Thyroid gland (tissue), 4 donors: ENCODE results near the gene SND1. TPM values are rescaled to one million over a fixed set of nuclear protein-coding genes. Genes with fewer than 3 reads are reported as not detected.

Source experiments
- DNase-seq, 2 donors: peaks; one replicate each; pipeline ENCODE4 v3.0.0-alpha.2; 2019
- H3K27ac ChIP-seq, 3 donors: fragments of 200-600 bp; sonication (generic); 1 replicate in 2 of 3; 2 replicates in 1 of 3; pipeline ENCODE4 v1.5.1; 2016 to 2019; ENCODE audit warnings: mild to moderate bottlenecking in 1 of 3, moderate library complexity in 1 of 3
- H3K27me3 ChIP-seq: fragments of 200-600 bp; sonication (generic); one replicate; pipeline ENCODE4 v1.5.1; 2019
- H3K36me3 ChIP-seq, 2 donors: fragments of 200-600 bp; sonication (generic); one replicate each; pipeline ENCODE4 v1.5.1; 2016 to 2019
- H3K4me1 ChIP-seq, 2 donors: fragments of 200-600 bp; sonication (generic); one replicate each; pipeline ENCODE4 v1.5.1; 2017 to 2019
- H3K4me3 ChIP-seq, 3 donors: fragments of 200-600 bp; sonication (generic); replicated peaks in 1 of 3; 1 replicate in 2 of 3; 2 replicates in 1 of 3; pipeline ENCODE4 v1.5.1; 2016; ENCODE audit warnings: mild to moderate bottlenecking in 1 of 3
- H3K9me3 ChIP-seq: fragments of 200-600 bp; sonication (generic); one replicate; pipeline ENCODE4 v1.5.1; 2017
- POLR2A ChIP-seq, 2 donors: fragments of 450-650 bp; IDR thresholded peaks; one replicate each; pipeline ENCODE4 v1.6.1; 2017; ENCODE audit warnings: antibody characterized with exemption in 2 of 2, mild to moderate bottlenecking in 2 of 2, moderate library complexity in 1 of 2
- WGBS, 2 donors: methylation state at CpG; one replicate each; pipeline ENCODE4 v1.1.5; 2017; 5-methylcytosine and 5-hydroxymethylcytosine counted together
- intact Hi-C: fragments of 100-400 bp; cut with DNase I; formaldehyde crosslinking; loops from one replicate; pipeline ENCODE4 v1.15.1; 2023
- total RNA-seq, 4 donors: library from RNA; depleted of rRNA; stranded (reverse); fragments of >200 nt; gene quantifications; one replicate each; pipeline ENCODE4 v1.2.3, GENCODE V29; 2016
- TF ChIP-seq, protein P1 (sequence below), 6 experiments: fragments of 200-600 bp in 3 of 6; fragments of 450-650 bp in 3 of 6; sonication (generic) in 3 of 6; IDR thresholded peaks; one replicate each; pipeline ENCODE4 v1.5.1; 2016 to 2019; ENCODE audit warnings: antibody characterized with exemption in 6 of 6, mild to moderate bottlenecking in 2 of 6, inconsistent platforms in 1 of 6, moderate library complexity in 1 of 6

Gene SND1
- total RNA-seq, 4 donors from 2014 or later: 126 to 167 (median 144) TPM

DNA sequence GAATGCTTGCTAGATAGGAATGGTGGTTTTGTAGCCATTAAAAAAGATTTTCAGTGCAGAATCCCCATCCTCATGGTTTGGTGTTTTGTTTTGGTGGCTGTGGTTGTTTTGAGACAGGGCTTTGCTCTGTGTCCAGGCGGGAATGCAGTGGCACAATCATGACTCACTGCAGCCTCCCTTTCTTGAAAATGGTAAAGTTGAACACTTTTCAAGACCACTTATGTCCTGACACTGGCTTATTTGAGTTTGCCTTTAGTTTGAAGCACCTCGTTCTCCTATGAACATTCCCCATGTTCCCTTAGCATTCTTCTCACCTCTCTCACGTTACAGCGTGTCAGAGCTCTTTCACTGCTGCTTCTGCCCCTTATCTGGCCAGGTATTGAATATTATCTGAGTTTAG is 239.2 kb downstream of the SND1 start:
- H3K36me3 ChIP-seq: peaks cover 5 to 9% of the 10 kb centered on the region in 2 donors
- WGBS, 2 donors: 89 to 95% methylated on average over 4 of the region's 4 CpGs
- no peaks in the 10 kb centered on the region for H3K4me1 ChIP-seq
- no peak overlapping the region for H3K27ac ChIP-seq
- TF ChIP-seq, protein P1, sequence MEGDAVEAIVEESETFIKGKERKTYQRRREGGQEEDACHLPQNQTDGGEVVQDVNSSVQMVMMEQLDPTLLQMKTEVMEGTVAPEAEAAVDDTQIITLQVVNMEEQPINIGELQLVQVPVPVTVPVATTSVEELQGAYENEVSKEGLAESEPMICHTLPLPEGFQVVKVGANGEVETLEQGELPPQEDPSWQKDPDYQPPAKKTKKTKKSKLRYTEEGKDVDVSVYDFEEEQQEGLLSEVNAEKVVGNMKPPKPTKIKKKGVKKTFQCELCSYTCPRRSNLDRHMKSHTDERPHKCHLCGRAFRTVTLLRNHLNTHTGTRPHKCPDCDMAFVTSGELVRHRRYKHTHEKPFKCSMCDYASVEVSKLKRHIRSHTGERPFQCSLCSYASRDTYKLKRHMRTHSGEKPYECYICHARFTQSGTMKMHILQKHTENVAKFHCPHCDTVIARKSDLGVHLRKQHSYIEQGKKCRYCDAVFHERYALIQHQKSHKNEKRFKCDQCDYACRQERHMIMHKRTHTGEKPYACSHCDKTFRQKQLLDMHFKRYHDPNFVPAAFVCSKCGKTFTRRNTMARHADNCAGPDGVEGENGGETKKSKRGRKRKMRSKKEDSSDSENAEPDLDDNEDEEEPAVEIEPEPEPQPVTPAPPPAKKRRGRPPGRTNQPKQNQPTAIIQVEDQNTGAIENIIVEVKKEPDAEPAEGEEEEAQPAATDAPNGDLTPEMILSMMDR (IDR thresholded peaks at IDR 0.05): no peak
- intact Hi-C loops: no loop called here
- H3K27me3 ChIP-seq: no peaks in the 10 kb centered on the region
- no peak overlapping the region for H3K4me3 ChIP-seq
- DNase-seq: no peak
- no peaks in the 10 kb centered on the region for H3K9me3 ChIP-seq

DNA sequence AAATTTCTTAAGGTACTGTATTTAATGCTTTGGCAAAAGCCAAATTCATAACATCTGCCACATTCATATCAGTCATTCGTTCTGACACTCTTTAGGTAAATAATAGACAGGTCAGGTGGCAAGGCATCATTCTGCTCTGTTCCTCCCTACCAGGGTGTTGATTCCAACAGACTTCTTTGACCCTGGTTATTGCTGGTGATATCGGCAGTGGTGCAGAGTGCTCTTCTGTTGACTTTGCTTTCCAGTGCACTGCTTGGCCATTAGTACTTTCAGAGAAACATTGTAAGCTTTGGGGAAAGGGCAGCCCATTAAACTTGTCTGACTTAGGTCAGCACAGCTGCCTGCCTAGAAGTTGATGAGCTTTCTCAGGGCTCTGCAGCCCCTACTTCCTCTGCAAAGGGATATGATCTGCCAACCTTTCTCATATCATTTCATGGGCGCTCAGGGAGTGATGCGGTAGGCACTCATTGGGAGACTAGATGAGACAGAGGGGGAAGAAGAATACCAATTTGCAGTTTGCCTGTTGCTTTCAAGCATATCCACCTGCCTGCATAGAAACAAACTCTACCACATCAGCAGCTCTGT is 240.0 kb downstream of the SND1 start:
- H3K27me3 ChIP-seq: no peaks in the 10 kb centered on the region
- WGBS, 2 donors: 82 to 91% methylated on average over 4 of the region's 4 CpGs
- TF ChIP-seq, protein P1 (IDR thresholded peaks at IDR 0.05): no peak
- TF ChIP-seq POLR2A (IDR thresholded peaks at IDR 0.05): no peak
- H3K27ac ChIP-seq: no peak overlapping the region
- no peak for DNase-seq
- H3K4me1 ChIP-seq: no peaks in the 10 kb centered on the region
- no peak overlapping the region for H3K4me3 ChIP-seq
- peaks cover 5 to 9% of the 10 kb centered on the region in 2 donors for H3K36me3 ChIP-seq
- intact Hi-C loops: no loop called here
- no peaks in the 10 kb centered on the region for H3K9me3 ChIP-seq

DNA sequence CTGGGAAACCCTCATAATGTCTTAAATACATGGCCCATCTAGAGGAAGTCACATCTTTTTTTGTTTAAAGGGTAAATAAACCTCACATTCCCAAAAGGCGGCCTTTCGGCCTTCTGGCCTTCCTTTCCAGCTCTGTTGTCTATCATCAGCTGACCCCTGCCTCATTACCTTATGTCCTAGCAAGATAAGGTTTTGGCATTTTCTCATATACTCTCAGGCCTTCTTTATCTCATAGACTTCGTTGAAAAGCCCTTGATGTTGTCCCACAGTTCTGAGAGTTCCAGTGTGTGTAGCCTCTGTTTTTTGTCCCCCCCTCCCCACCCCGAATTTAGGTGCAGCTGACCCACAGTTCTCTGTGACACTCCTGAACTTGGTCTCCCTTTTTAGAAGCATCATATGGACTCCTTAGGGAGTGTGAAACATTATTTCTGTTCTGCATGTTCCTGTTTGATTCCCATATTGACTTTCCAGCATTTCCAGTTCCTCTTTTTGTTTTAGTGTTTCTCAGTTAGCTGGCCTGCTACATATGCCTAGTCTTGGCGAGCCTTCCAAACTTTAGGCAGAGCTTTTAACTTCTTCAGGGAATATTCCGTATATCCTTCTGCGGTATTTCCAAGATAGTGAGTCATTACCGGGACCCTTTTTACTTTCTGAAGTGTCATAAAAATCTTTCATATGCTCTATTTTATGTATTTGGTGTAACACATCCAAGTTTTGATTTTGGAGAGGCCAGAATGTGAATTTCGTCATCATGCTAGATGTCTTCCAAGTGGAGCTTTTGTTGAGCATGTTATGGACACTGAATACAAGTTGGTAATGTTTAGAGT is 240.7 kb downstream of the SND1 start:
- no peaks in the 10 kb centered on the region for H3K9me3 ChIP-seq
- no peaks in the 10 kb centered on the region for H3K27me3 ChIP-seq
- H3K4me1 ChIP-seq: no peaks in the 10 kb centered on the region
- 87 to 88% methylated on average over 9 of the region's 9 CpGs for WGBS, 2 donors
- no peak overlapping the region for H3K4me3 ChIP-seq
- H3K27ac ChIP-seq: no peak overlapping the region
- no peak for DNase-seq
- peaks cover 5 to 9% of the 10 kb centered on the region in 2 donors for H3K36me3 ChIP-seq
- intact Hi-C loops: no loop called here
- TF ChIP-seq, protein P1 (IDR thresholded peaks at IDR 0.05): no peak
- TF ChIP-seq POLR2A (IDR thresholded peaks at IDR 0.05): no peak

DNA sequence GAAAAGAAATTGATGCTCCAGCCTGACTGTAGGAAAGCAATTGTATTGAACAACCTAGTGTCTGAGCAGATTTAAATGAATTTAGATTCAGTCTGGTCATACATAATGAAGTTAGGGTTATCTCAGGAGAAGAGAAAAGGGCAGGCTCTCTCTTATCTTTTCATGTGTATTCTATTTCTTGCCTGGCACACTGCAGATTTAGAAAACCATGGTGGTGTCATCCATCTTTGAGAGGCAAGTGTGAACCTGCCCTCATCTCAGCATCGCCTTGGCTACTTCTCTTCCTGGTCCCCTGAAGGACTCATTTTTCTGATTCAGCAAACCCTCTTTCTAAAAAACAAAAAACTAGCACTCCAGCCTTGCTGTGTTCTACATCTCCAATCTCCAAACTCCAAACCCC is 241.6 kb downstream of the SND1 start:
- no peak overlapping the region for H3K27ac ChIP-seq
- H3K27me3 ChIP-seq: no peaks in the 10 kb centered on the region
- H3K36me3 ChIP-seq: peaks cover 2 to 6% of the 10 kb centered on the region in 2 donors
- 94 to 97% methylated on average over 1 of the region's 1 CpG for WGBS, 2 donors
- DNase-seq: no peak
- TF ChIP-seq POLR2A (IDR thresholded peaks at IDR 0.05): no peak
- TF ChIP-seq, protein P1 (IDR thresholded peaks at IDR 0.05): no peak
- no peak overlapping the region for H3K4me3 ChIP-seq
- H3K4me1 ChIP-seq: no peaks in the 10 kb centered on the region
- H3K9me3 ChIP-seq: no peaks in the 10 kb centered on the region
- intact Hi-C loops: no loop called here

DNA sequence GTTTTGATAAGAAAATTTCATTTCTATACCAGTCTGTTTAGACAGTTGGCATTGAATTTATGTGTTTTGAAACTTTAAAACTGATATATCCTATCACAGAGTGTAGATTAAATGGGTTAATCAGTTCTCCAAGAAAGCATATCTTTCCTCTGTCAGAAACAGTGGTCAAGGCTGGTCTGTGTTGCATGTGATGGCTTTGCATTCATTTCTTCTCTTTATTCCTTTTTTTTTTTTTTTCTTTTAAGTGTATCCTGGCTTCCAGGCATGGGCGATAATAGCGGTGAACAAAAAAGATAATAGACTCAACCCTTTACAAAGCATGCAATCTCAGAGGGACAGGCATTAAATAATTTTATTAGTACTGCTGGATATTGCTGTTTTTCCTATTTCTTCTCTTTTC is 242.6 kb downstream of the SND1 start:
- 97 to 99% methylated on average over 2 of the region's 2 CpGs for WGBS, 2 donors
- Histone ChIP-seq H3K4me3 (no peak overlapping the region), H3K27me3 (no peaks in the 10 kb centered on the region), H3K4me1 (no peaks in the 10 kb centered on the region), H3K9me3 (no peaks in the 10 kb centered on the region), H3K27ac (no peak overlapping the region), H3K36me3 (no peaks in the 10 kb centered on the region)
- intact Hi-C loops: no loop called here
- TF ChIP-seq POLR2A (IDR thresholded peaks at IDR 0.05): no peak
- TF ChIP-seq, protein P1 (IDR thresholded peaks at IDR 0.05): no peak
- no peak for DNase-seq
